HG02981 (cell line): ENCODE data around the gene MAN1B1.

ENCODE experiments used
- ATAC-seq: cut with Tn5 transposase; IDR thresholded peaks from one replicate; pipeline ENCODE4 v1.9.1; 2021; ENCODE audit warnings: mild to moderate bottlenecking, moderate library complexity; ENCODE audit not compliant: unreplicated experiment

Gene MAN1B1

GRCh38 chr9:137086531-137087408, at the start of gene MAN1B1:
Gene MAN1B1, plus strand, starts transcription at chr9:137086985. Its CDS starts 15 bp downstream, at chr9:137087000.
- ATAC-seq, result peak; percentile 79

GRCh38 chr9:137037035-137037434, 49.8 kb upstream of the MAN1B1 start:
- ATAC-seq, result no peak

GRCh38 chr9:137037483-137037882, 49.3 kb upstream of the MAN1B1 start:
- ATAC-seq, result no peak

- no peak for ATAC-seq
Measured at GRCh38 chr9:137038916-137039315, 47.9 kb upstream of the MAN1B1 start.

GRCh38 chr9:137039611-137040366, 47.0 kb upstream of the MAN1B1 start:
- ATAC-seq, result no peak

- no peak for ATAC-seq
Measured at GRCh38 chr9:137040568-137040967, 46.2 kb upstream of the MAN1B1 start.

- no peak for ATAC-seq
Measured at GRCh38 chr9:137041124-137041523, 45.7 kb upstream of the MAN1B1 start.

GRCh38 chr9:137042751-137043727, 43.7 kb upstream of the MAN1B1 start:
- ATAC-seq, result no peak

GRCh38 chr9:137044037-137044436, 42.7 kb upstream of the MAN1B1 start:
- no peak for ATAC-seq

GRCh38 chr9:137044502-137045177, 42.1 kb upstream of the MAN1B1 start:
- ATAC-seq, result no peak

- ATAC-seq, result no peak
Measured at GRCh38 chr9:137045294-137046087, 41.3 kb upstream of the MAN1B1 start.

- ATAC-seq, result no peak
Measured at GRCh38 chr9:137046088-137046787, 40.5 kb upstream of the MAN1B1 start, which contains the start of gene NPDC1. Gene NPDC1, minus strand, starts transcription at chr9:137046177. Its CDS starts 188 bp downstream, at chr9:137045989.

- ATAC-seq, result no peak
Measured at GRCh38 chr9:137048655-137049543, 37.9 kb upstream of the MAN1B1 start.

- ATAC-seq, result no peak
Measured at GRCh38 chr9:137049544-137050449, 37.0 kb upstream of the MAN1B1 start.

GRCh38 chr9:137050570-137050969, 36.2 kb upstream of the MAN1B1 start:
- no peak for ATAC-seq

- ATAC-seq, result no peak
Measured at GRCh38 chr9:137051145-137051724, 35.5 kb upstream of the MAN1B1 start.
